ENCODE data around the gene ABHD12. TPM values are rescaled to one million over a fixed set of nuclear protein-coding genes. Genes with fewer than 3 reads are reported as not detected.
"Not testable (repeated sequence)": the region's sequence is repeated elsewhere in the genome, so short reads cannot be mapped to it uniquely, and the experiment has no call there.

The ABHD12 gene
- total RNA-seq, 1 donor from 2014 or later: 29.0 TPM

GRCh38 chr20:25340380-25340779 lies 50.3 kb downstream of the ABHD12 start:
- Mint-ChIP-seq H3K9me3 (no peaks in the 10 kb centered on the region), H3K4me3 (ENCODE audit: low read depth) (no peak overlapping the region), H3K27me3 (ENCODE audit: low read depth) (no peaks in the 10 kb centered on the region), H3K27ac (no peak overlapping the region), H3K36me3 (ENCODE audit: low read depth) (peaks cover 11% of the 10 kb centered on the region), H3K4me1 (ENCODE audit: low read depth) (peaks cover 16% of the 10 kb centered on the region)
- DNase-seq (ENCODE audit: low spot score): no peak
- intact Hi-C loops (cut with micrococcal nuclease): no loop called here

- H3K4me3 Mint-ChIP-seq (ENCODE audit: low read depth): no peak overlapping the region
- intact Hi-C loops (cut with micrococcal nuclease): no loop called here
- H3K27me3 Mint-ChIP-seq (ENCODE audit: low read depth): no peaks in the 10 kb centered on the region
- no peak for DNase-seq (ENCODE audit: low spot score)
- H3K27ac Mint-ChIP-seq: no peak overlapping the region
- H3K36me3 Mint-ChIP-seq (ENCODE audit: low read depth): peaks cover 11% of the 10 kb centered on the region
- peaks cover 13% of the 10 kb centered on the region for H3K4me1 Mint-ChIP-seq (ENCODE audit: low read depth)
- H3K9me3 Mint-ChIP-seq: no peaks in the 10 kb centered on the region
Measured at GRCh38 chr20:25339608-25340007, 51.0 kb downstream of the ABHD12 start.

DNA sequence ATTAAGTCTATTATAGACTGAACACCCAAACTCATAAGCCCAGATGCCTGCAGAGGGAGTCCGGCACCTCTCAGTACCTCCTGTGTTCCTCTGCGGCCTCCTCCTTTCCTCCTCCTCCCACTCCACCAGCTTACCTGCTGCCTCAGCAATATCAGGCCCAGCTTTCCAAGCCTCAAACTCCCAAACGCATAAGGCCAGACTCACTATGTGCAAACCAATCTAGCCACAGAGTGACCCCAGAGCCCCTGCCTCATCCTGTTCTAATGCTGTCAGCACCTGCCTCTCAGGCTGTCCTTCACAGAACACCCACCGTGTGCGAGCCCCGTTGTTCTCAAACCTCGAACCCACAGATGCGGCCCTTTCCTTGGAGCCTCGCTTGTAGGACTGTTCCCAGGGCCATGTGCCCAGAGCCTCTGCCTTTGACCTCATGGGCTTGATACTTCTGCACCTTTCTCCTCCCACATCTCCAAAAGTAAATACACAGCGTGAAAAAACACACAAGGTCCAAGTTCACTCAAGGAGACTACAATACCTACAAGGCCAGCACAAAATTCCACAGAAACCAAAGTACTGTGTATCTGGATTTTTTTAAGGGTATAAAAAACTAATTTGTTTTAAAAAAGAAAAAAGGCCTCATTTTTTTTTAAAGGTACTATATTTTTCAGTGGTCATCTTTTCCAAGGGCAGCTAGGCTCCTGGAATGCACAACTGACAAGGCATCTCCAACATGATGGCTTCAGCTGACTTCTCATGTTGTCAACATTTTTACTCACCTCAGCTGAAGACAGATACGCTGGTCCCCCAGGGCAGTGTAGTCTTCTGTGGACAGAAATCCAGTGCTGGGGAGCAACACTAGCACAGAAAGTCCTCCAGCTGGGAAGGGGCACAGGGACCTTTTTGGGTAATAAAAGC lies 52.3 kb downstream of the ABHD12 start:
- Mint-ChIP-seq H3K4me1 (ENCODE audit: low read depth) (peaks cover 5% of the 10 kb centered on the region), H3K4me3 (ENCODE audit: low read depth) (no peak overlapping the region), H3K27ac (no peak overlapping the region), H3K9me3 (peaks cover 3% of the 10 kb centered on the region), H3K36me3 (ENCODE audit: low read depth) (peaks cover 11% of the 10 kb centered on the region), H3K27me3 (ENCODE audit: low read depth) (no peaks in the 10 kb centered on the region)
- intact Hi-C loops (cut with micrococcal nuclease): no loop called here
- DNase-seq (ENCODE audit: low spot score): no peak

GRCh38 chr20:25336561-25337422 lies 53.8 kb downstream of the ABHD12 start:
- DNase-seq (ENCODE audit: low spot score): no peak
- no peak overlapping the region for H3K4me3 Mint-ChIP-seq (ENCODE audit: low read depth)
- no peaks in the 10 kb centered on the region for H3K27me3 Mint-ChIP-seq (ENCODE audit: low read depth)
- peaks cover 11% of the 10 kb centered on the region for H3K36me3 Mint-ChIP-seq (ENCODE audit: low read depth)
- peaks cover 3% of the 10 kb centered on the region for H3K9me3 Mint-ChIP-seq
- H3K27ac Mint-ChIP-seq: no peak overlapping the region
- intact Hi-C loops (cut with micrococcal nuclease): no loop called here
- H3K4me1 Mint-ChIP-seq (ENCODE audit: low read depth): peaks cover 4% of the 10 kb centered on the region

DNA sequence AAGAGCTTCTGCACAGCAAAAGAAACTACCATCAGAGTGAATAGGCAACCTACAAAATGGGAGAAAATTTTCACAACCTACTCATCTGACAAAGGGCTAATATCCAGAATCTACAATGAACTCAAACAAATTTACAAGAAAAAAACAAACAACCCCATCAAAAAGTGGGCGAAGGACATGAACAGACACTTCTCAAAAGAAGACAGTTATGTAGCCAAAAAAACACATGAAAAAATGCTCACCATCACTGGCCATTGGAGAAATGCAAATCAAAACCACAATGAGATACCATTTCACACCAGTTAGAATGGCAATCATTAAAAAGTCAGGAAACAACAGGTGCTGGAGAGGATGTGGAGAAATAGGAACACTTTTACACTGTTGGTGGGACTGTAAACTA lies 55.7 kb downstream of the ABHD12 start:
- H3K36me3 Mint-ChIP-seq (ENCODE audit: low read depth): peaks cover 15% of the 10 kb centered on the region
- H3K4me1 Mint-ChIP-seq (ENCODE audit: low read depth); DNase-seq (ENCODE audit: low spot score); H3K9me3 Mint-ChIP-seq; intact Hi-C loops (cut with micrococcal nuclease); H3K4me3 Mint-ChIP-seq (ENCODE audit: low read depth); H3K27me3 Mint-ChIP-seq (ENCODE audit: low read depth); H3K27ac Mint-ChIP-seq: not testable (repeated sequence)

- H3K36me3 Mint-ChIP-seq (ENCODE audit: low read depth): peaks cover 4% of the 10 kb centered on the region
- no peaks in the 10 kb centered on the region for H3K4me1 Mint-ChIP-seq (ENCODE audit: low read depth)
- H3K9me3 Mint-ChIP-seq: peaks cover 3% of the 10 kb centered on the region
- no peak for DNase-seq (ENCODE audit: low spot score)
- no peak overlapping the region for H3K27ac Mint-ChIP-seq
- H3K4me3 Mint-ChIP-seq (ENCODE audit: low read depth): no peak overlapping the region
- intact Hi-C loops (cut with micrococcal nuclease): no loop called here
- H3K27me3 Mint-ChIP-seq (ENCODE audit: low read depth): no peaks in the 10 kb centered on the region
Measured at GRCh38 chr20:25328954-25329498, 61.6 kb downstream of the ABHD12 start.

DNA sequence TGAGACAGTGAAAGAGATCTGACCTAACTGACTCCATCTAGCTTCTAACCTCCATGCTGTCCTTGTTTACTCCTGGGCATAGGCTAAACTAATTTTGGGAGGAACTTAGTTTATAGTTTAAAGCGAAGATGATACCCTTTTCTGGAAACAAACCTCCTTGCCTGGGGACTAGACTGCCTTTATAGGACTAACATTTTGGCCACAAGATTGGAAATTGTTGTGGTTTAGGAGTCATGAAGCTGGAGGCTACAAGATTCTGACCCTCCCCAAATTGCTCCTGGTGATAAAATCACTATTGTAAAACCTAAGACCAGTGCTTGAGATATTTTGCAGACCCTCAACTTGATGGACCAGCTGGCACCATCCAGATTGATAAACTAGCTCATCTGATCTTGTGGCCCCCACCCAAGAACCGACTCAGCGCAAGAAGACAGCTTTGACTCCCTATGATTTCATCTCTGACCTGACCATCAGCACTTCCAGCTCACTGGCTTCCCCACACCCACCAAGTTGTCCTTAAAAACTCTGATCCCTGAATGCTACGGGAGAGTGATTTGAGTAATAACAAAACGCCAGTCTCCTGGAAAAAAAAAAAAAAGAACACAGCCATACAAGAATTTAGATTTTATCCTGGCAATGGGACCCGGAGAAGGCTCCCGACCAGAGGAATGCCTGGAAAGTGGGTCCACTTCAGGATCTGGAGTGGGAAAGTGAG lies 63.0 kb downstream of the ABHD12 start:
- H3K27me3 Mint-ChIP-seq (ENCODE audit: low read depth): no peaks in the 10 kb centered on the region
- no peaks in the 10 kb centered on the region for H3K9me3 Mint-ChIP-seq
- H3K36me3 Mint-ChIP-seq (ENCODE audit: low read depth): peaks cover 13% of the 10 kb centered on the region
- no peak overlapping the region for H3K27ac Mint-ChIP-seq
- no peak overlapping the region for H3K4me3 Mint-ChIP-seq (ENCODE audit: low read depth)
- no peak for DNase-seq (ENCODE audit: low spot score)
- intact Hi-C loops (cut with micrococcal nuclease): no loop called here
- peaks cover 4% of the 10 kb centered on the region for H3K4me1 Mint-ChIP-seq (ENCODE audit: low read depth)

GRCh38 chr20:25325997-25326396 lies 64.6 kb downstream of the ABHD12 start:
- H3K4me1 Mint-ChIP-seq (ENCODE audit: low read depth): peaks cover 11% of the 10 kb centered on the region
- no peak overlapping the region for H3K4me3 Mint-ChIP-seq (ENCODE audit: low read depth)

DNA sequence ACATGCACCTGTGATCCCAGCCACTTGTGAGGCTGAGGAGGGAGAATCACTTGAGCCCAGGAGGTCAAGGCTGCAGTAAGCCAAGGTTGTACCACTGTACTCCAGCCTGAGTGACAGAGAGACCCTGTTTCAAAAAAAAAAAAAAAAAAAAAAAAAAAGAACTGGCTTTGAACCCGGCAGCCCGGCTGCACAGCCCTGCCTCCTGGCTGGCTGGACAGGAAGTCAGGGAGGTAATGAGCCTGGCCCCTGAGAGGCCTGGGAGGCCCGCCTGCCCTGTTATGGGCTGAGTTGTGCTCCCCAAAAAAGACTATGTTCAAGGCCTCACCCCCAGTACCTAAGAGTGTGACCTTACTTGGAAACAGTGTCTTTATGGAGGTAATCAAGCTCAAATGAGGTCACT lies 65.6 kb downstream of the ABHD12 start:
- Mint-ChIP-seq H3K4me1 (ENCODE audit: low read depth) (peaks cover 11% of the 10 kb centered on the region), H3K36me3 (ENCODE audit: low read depth) (peaks cover 19% of the 10 kb centered on the region), H3K4me3 (ENCODE audit: low read depth) (no peak overlapping the region), H3K9me3 (no peaks in the 10 kb centered on the region), H3K27ac (no peak overlapping the region), H3K27me3 (ENCODE audit: low read depth) (no peaks in the 10 kb centered on the region)
- intact Hi-C loops (cut with micrococcal nuclease): no loop called here
- DNase-seq (ENCODE audit: low spot score): no peak

More at GRCh38 chr20:25325997-25326396, 64.6 kb downstream of the ABHD12 start:
- Mint-ChIP-seq H3K27ac (no peak overlapping the region), H3K9me3 (no peaks in the 10 kb centered on the region), H3K36me3 (ENCODE audit: low read depth) (peaks cover 20% of the 10 kb centered on the region), H3K27me3 (ENCODE audit: low read depth) (no peaks in the 10 kb centered on the region)
- DNase-seq (ENCODE audit: low spot score): no peak
- intact Hi-C loops (cut with micrococcal nuclease): no loop called here

DNA sequence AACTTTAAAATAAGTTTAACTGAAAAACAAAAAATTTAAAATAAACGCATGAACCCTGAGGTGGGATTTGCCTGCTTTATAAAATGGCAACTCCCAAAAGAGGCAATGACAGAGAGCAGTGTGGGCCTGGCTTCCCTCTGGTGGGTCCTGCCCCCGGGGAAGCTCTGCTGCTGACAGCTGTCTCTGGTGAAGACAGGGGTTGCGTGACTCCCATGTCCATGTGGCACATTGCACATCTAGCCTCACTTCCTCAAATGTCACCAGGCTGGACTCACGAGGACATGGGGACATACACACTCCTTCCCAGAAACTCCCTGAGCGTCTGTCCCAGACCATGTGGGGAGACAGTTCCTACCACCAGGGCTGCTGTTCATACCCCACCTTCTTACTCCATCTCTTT lies 66.2 kb downstream of the ABHD12 start:
- peaks cover 21% of the 10 kb centered on the region for H3K36me3 Mint-ChIP-seq (ENCODE audit: low read depth)
- H3K4me3 Mint-ChIP-seq (ENCODE audit: low read depth): no peak overlapping the region
- intact Hi-C loops (cut with micrococcal nuclease): no loop called here
- no peak overlapping the region for H3K27ac Mint-ChIP-seq
- peaks cover 11% of the 10 kb centered on the region for H3K4me1 Mint-ChIP-seq (ENCODE audit: low read depth)
- DNase-seq (ENCODE audit: low spot score): no peak
- no peaks in the 10 kb centered on the region for H3K9me3 Mint-ChIP-seq
- no peaks in the 10 kb centered on the region for H3K27me3 Mint-ChIP-seq (ENCODE audit: low read depth)

DNA sequence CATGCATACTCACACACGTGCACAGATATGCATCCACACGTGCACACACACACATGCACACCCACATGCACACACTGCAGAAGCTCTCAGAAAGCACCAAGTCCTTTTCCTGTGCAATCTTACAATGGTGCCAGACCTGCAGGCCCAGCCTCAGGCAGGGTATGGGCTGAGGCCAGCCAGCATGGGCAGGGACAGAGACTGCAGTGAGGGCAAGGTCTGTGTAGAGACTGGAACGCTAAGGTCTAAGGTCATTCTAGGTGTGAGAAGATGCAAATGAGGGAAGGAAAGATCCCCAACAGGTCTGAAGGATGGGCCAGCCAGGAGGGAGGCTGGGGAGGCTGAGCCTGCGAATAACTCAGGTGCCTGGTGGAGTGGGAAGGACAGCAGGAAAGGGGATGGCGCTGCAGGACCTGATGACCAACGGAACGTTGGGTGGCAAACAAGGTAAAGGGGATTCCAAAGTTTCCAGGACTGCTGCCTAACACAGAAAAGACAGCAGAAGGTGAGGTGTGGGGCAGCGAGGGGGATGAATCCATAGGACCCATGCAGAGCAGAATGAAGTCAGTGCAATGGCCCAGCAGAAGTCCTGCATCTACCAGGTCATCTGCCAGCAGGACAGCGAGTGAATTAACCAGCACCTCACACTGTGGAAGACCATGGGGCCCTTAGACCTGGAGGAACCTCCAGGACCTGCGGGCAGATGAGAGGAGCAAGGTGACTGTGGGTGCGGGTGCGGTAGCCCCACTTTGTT lies 67.0 kb downstream of the ABHD12 start:
- Mint-ChIP-seq H3K27me3 (ENCODE audit: low read depth) (no peaks in the 10 kb centered on the region), H3K36me3 (ENCODE audit: low read depth) (peaks cover 21% of the 10 kb centered on the region), H3K27ac (no peak overlapping the region), H3K4me3 (ENCODE audit: low read depth) (no peak overlapping the region), H3K9me3 (no peaks in the 10 kb centered on the region), H3K4me1 (ENCODE audit: low read depth) (peaks cover 11% of the 10 kb centered on the region)
- intact Hi-C loops (cut with micrococcal nuclease): no loop called here
- no peak for DNase-seq (ENCODE audit: low spot score)

GRCh38 chr20:25321991-25322390 lies 68.6 kb downstream of the ABHD12 start:
- H3K27me3 Mint-ChIP-seq (ENCODE audit: low read depth): no peaks in the 10 kb centered on the region
- H3K9me3 Mint-ChIP-seq: no peaks in the 10 kb centered on the region
- intact Hi-C loops (cut with micrococcal nuclease): no loop called here
- no peak for DNase-seq (ENCODE audit: low spot score)
- H3K36me3 Mint-ChIP-seq (ENCODE audit: low read depth): peaks cover 25% of the 10 kb centered on the region
- H3K4me3 Mint-ChIP-seq (ENCODE audit: low read depth): no peak overlapping the region
- peak overlapping the region; percentile 72 for H3K27ac Mint-ChIP-seq
- H3K4me1 Mint-ChIP-seq (ENCODE audit: low read depth): peaks cover 11% of the 10 kb centered on the region

Data from activated T-helper 2 cell treated with anti-CD3 and anti-CD28 coated beads, Interferon-gamma antibody, Interleukin-2, Interleukin-4, amounts not matched to agents 10 μg/mL and 5 μg/mL and 100 μg/mL, durations not matched to agents 14 hours and 24 hours and 36 hours (primary cell).